GM21390 (cell line): ENCODE measurements around the gene SCGB3A2.

ENCODE experiments used
- ATAC-seq: cut with Tn5 transposase; IDR thresholded peaks from one replicate; pipeline ENCODE4 v1.9.1; 2021; ENCODE audit not compliant: unreplicated experiment

Gene SCGB3A2

GRCh38 chr5:147878066-147878759, at the start of gene SCGB3A2:
Gene SCGB3A2 (plus strand): TSS chr5:147878711. CDS start chr5:147878804, 93 bp downstream.
- ATAC-seq = no peak

- no peak for ATAC-seq
Measured at GRCh38 chr5:147830035-147830434, 48.5 kb upstream of the SCGB3A2 start.

- ATAC-seq = no peak
Measured at GRCh38 chr5:147831465-147831864, 47.0 kb upstream of the SCGB3A2 start, which contains the start of gene SPINK1. Gene SPINK1 (minus strand): TSS chr5:147831671. CDS start chr5:147831577, 94 bp downstream.

- no peak for ATAC-seq
Measured at GRCh38 chr5:147832541-147832940, 46.0 kb upstream of the SCGB3A2 start.

GRCh38 chr5:147835386-147835798, 43.1 kb upstream of the SCGB3A2 start:
- ATAC-seq = no peak

GRCh38 chr5:147836439-147836838, 42.1 kb upstream of the SCGB3A2 start:
- ATAC-seq = no peak

GRCh38 chr5:147842869-147843268, 35.6 kb upstream of the SCGB3A2 start:
- ATAC-seq = no peak

GRCh38 chr5:147844846-147845245, 33.7 kb upstream of the SCGB3A2 start:
- ATAC-seq = no peak

GRCh38 chr5:147845618-147846017, 32.9 kb upstream of the SCGB3A2 start:
- ATAC-seq = no peak

GRCh38 chr5:147849226-147849625, 29.3 kb upstream of the SCGB3A2 start:
- ATAC-seq = no peak

GRCh38 chr5:147851578-147851977, 26.9 kb upstream of the SCGB3A2 start:
- no peak for ATAC-seq

GRCh38 chr5:147852365-147852764, 26.1 kb upstream of the SCGB3A2 start:
- no peak for ATAC-seq

- no peak for ATAC-seq
Measured at GRCh38 chr5:147853372-147853987, 25.0 kb upstream of the SCGB3A2 start.

- ATAC-seq = no peak
Measured at GRCh38 chr5:147854331-147854730, 24.2 kb upstream of the SCGB3A2 start.

- no peak for ATAC-seq
Measured at GRCh38 chr5:147854894-147855773, 23.4 kb upstream of the SCGB3A2 start.

- ATAC-seq = no peak
Measured at GRCh38 chr5:147855774-147856069, 22.8 kb upstream of the SCGB3A2 start.

GRCh38 chr5:147856801-147857200, 21.7 kb upstream of the SCGB3A2 start:
- no peak for ATAC-seq

GRCh38 chr5:147857302-147858129, 21.0 kb upstream of the SCGB3A2 start:
- ATAC-seq = peak; percentile 87

GRCh38 chr5:147858565-147858964, 19.9 kb upstream of the SCGB3A2 start:
- no peak for ATAC-seq

- ATAC-seq = no peak
Measured at GRCh38 chr5:147859962-147860640, 18.4 kb upstream of the SCGB3A2 start.
